Keratinocyte (primary cell): ENCODE measurements around the gene HSD11B2. TPM values are rescaled to one million over a fixed set of nuclear protein-coding genes. Genes with fewer than 3 reads are reported as not detected.

Experiments used
- DNase-seq: peaks from one replicate; pipeline ENCODE4 v3.0.0-alpha.2; 2011; ENCODE audit warnings: low read depth, missing footprints, low spot score
- FAIRE-seq: peaks from 2 replicates; lab custom pipeline; 2011; peaks lifted over from hg19 to GRCh38; lab: Jason Lieb, UNC
- H2AFZ ChIP-seq: 2 replicates; pipeline ENCODE4 v1.6.0; 2012; ENCODE audit warnings: low read length, control low read depth, inconsistent platforms; ENCODE audit not compliant: control insufficient read depth
- H3K27ac ChIP-seq: 2 replicates; pipeline ENCODE4 v1.5.1; 2011; ENCODE audit warnings: low read length; ENCODE audit not compliant: control insufficient read depth, insufficient read depth
- H3K27me3 ChIP-seq: 3 replicates; pipeline ENCODE4 v1.6.0; 2011; ENCODE audit warnings: low read length; ENCODE audit not compliant: control insufficient read depth, insufficient read depth; ENCODE audit errors: extremely low read depth
- H3K36me3 ChIP-seq, 2 experiments: 2 replicates in 1 of 2; 3 replicates in 1 of 2; pipeline ENCODE4 v1.5.1; 2011; ENCODE audit warnings: low read length in 2 of 2, mild to moderate bottlenecking in 1 of 2; ENCODE audit not compliant: control insufficient read depth in 2 of 2, insufficient read depth in 2 of 2; ENCODE audit errors: extremely low read depth in 1 of 2
- H3K4me1 ChIP-seq: 3 replicates; pipeline ENCODE4 v1.5.1; 2011; ENCODE audit warnings: low read length; ENCODE audit not compliant: control insufficient read depth, insufficient read depth; ENCODE audit errors: extremely low read depth
- H3K4me2 ChIP-seq: 3 replicates; pipeline ENCODE4 v1.6.0; 2011; ENCODE audit warnings: low read depth, low read length; ENCODE audit not compliant: control insufficient read depth, insufficient read depth; ENCODE audit errors: extremely low read depth
- H3K4me3 ChIP-seq, 3 experiments: fragments of 200-600 bp in 1 of 3; sonication (generic) in 1 of 3; 2 replicates in 2 of 3; 3 replicates in 1 of 3; pipeline ENCODE4 v1.5.1; 2011 to 2016; ENCODE audit warnings: low read length in 3 of 3, mild to moderate bottlenecking in 3 of 3, control low read depth in 2 of 3, inconsistent platforms in 1 of 3, low read depth in 1 of 3, mixed read lengths in 1 of 3, mixed run types in 1 of 3, moderate library complexity in 1 of 3; ENCODE audit not compliant: control insufficient read depth in 2 of 3, insufficient read depth in 2 of 3; ENCODE audit errors: extremely low read depth in 1 of 3
- H3K79me2 ChIP-seq: 2 replicates; pipeline ENCODE4 v1.6.0; 2012; ENCODE audit warnings: low read length; ENCODE audit not compliant: control insufficient read depth, insufficient read depth
- H3K9ac ChIP-seq: 3 replicates; pipeline ENCODE4 v1.6.0; 2011; ENCODE audit warnings: low read length; ENCODE audit not compliant: control insufficient read depth, insufficient read depth; ENCODE audit errors: extremely low read depth
- H3K9me1 ChIP-seq: 3 replicates; pipeline ENCODE4 v1.6.0; 2011; ENCODE audit warnings: low read length; ENCODE audit not compliant: control insufficient read depth, insufficient read depth; ENCODE audit errors: extremely low read depth
- H3K9me3 ChIP-seq: 2 replicates; pipeline ENCODE4 v1.5.1; 2012; ENCODE audit warnings: low read depth, low read length; ENCODE audit not compliant: control insufficient read depth
- H4K20me1 ChIP-seq: 3 replicates; pipeline ENCODE4 v1.6.0; 2011; ENCODE audit warnings: low read length; ENCODE audit not compliant: control insufficient read depth, insufficient read depth; ENCODE audit errors: extremely low read depth
- CTCF ChIP-seq, 3 experiments: IDR thresholded peaks in 1 of 3; conservative IDR thresholded peaks in 1 of 3; optimal IDR thresholded peaks in 1 of 3; 2 replicates in 2 of 3; 3 replicates in 1 of 3; pipeline versions ENCODE3 to v1.5.1; 2011; ENCODE audit warnings: low read length in 3 of 3, mild to moderate bottlenecking in 3 of 3, moderate library complexity in 2 of 3, control low read depth in 1 of 3, inconsistent platforms in 1 of 3; ENCODE audit not compliant: insufficient read depth in 2 of 3; ENCODE audit errors: extremely low read depth in 1 of 3
- EZH2 ChIP-seq: IDR thresholded peaks from one replicate; pipeline ENCODE4 v1.6.1; 2012; ENCODE audit warnings: inconsistent platforms, mild to moderate bottlenecking, low read length, moderate library complexity
- dilution Hi-C: fragments of 300-500 bp; cut with MboI; formaldehyde crosslinking; loops from one replicate; pipeline ENCODE4 v1.7.0; 2020; ENCODE audit warnings: low sequenced_read_pairs; ENCODE audit not compliant: extremely low pct_ligation_motif_present
- polyA plus RNA-seq, 5 experiments: library from polyadenylated mRNA; depleted of rRNA in 3 of 5; stranded (reverse) in 3 of 5; stranded (forward) in 1 of 5; unstranded in 1 of 5; fragments of >200 nt; gene quantifications; 1 replicate in 1 of 5; 2 replicates in 3 of 5; 3 replicates in 1 of 5; pipeline versions ENCODE4 v1.2.1 to v1.2.3, GENCODE V29; 2011 to 2012; ENCODE audit warnings: missing spikeins in 2 of 5, low read depth in 1 of 5, low replicate concordance in 1 of 5

HSD11B2 gene
- polyA plus RNA-seq, 1 donor (not counting 4 experiments of a cell fraction or from before 2014, with no cell fraction given): 0.93 TPM

GRCh38 chr16:67426022-67426421, 4.9 kb upstream of the HSD11B2 start:
- H3K36me3 ChIP-seq: no peaks in the 10 kb centered on the region
- H2AFZ ChIP-seq: no peak overlapping the region
- H3K27ac ChIP-seq: no peak overlapping the region
- H3K27me3 ChIP-seq: peaks cover 27% of the 10 kb centered on the region
- H3K4me3 ChIP-seq: no peak overlapping the region
- H3K4me2 ChIP-seq: no peak overlapping the region
- no peak for DNase-seq
- no peaks in the 10 kb centered on the region for H3K9me1 ChIP-seq
- no peak for FAIRE-seq
- H3K9me3 ChIP-seq: no peaks in the 10 kb centered on the region
- peaks cover 7% of the 10 kb centered on the region for H4K20me1 ChIP-seq
- dilution Hi-C loops: no loop called here
- H3K4me1 ChIP-seq: peaks cover 8% of the 10 kb centered on the region
- no peak for TF ChIP-seq CTCF (optimal IDR thresholded peaks at IDR 0.05 in 1 of 3, IDR thresholded peaks at IDR 0.05 in 1 of 3, conservative IDR thresholded peaks at IDR 0.05 in 1 of 3; ENCODE audit: extremely low read depth in 1 of 3, insufficient read depth in 2 of 3, low read length in 3 of 3)
- TF ChIP-seq EZH2: no peak
- H3K79me2 ChIP-seq: no peaks in the 10 kb centered on the region
- no peak overlapping the region for H3K9ac ChIP-seq

GRCh38 chr16:67426950-67427349, 4.0 kb upstream of the HSD11B2 start:
- peaks cover 34% of the 10 kb centered on the region for H3K27me3 ChIP-seq
- H3K9me1 ChIP-seq: no peaks in the 10 kb centered on the region
- TF ChIP-seq CTCF (optimal IDR thresholded peaks at IDR 0.05 in 1 of 3, IDR thresholded peaks at IDR 0.05 in 1 of 3, conservative IDR thresholded peaks at IDR 0.05 in 1 of 3; ENCODE audit: extremely low read depth in 1 of 3, insufficient read depth in 2 of 3, low read length in 3 of 3) (no peak), EZH2 (no peak)
- DNase-seq (no peak), FAIRE-seq (no peak)
- H3K79me2 ChIP-seq: no peaks in the 10 kb centered on the region
- no peak overlapping the region for H2AFZ ChIP-seq
- dilution Hi-C loops: no loop called here
- H3K4me3 ChIP-seq: no peak overlapping the region
- H3K9me3 ChIP-seq: no peaks in the 10 kb centered on the region
- no peaks in the 10 kb centered on the region for H3K36me3 ChIP-seq
- H4K20me1 ChIP-seq: peaks cover 7% of the 10 kb centered on the region
- no peak overlapping the region for H3K27ac ChIP-seq
- H3K9ac ChIP-seq: no peak overlapping the region
- no peak overlapping the region for H3K4me2 ChIP-seq
- peaks cover 12% of the 10 kb centered on the region for H3K4me1 ChIP-seq
